ENCODE results near the gene QTRT2.

DNA sequence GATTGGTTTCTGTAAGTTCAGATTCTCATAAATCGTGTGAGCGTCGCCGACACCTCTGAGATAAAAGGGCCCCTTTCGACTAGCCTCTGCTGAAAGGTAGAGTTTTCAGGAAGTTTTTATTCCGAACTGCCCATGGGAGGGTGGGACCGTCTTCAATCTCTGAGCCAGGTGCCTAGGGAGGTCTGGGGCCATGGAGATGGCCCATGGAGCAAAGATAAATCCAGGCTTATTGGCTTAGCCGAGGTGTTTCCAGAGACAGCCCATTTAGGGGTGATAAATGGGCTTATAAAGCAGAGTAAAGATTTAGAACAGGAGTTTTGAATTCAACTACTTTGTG lies 442 bp downstream of the QTRT2 start:
- TF ChIP-seq, protein P1, sequence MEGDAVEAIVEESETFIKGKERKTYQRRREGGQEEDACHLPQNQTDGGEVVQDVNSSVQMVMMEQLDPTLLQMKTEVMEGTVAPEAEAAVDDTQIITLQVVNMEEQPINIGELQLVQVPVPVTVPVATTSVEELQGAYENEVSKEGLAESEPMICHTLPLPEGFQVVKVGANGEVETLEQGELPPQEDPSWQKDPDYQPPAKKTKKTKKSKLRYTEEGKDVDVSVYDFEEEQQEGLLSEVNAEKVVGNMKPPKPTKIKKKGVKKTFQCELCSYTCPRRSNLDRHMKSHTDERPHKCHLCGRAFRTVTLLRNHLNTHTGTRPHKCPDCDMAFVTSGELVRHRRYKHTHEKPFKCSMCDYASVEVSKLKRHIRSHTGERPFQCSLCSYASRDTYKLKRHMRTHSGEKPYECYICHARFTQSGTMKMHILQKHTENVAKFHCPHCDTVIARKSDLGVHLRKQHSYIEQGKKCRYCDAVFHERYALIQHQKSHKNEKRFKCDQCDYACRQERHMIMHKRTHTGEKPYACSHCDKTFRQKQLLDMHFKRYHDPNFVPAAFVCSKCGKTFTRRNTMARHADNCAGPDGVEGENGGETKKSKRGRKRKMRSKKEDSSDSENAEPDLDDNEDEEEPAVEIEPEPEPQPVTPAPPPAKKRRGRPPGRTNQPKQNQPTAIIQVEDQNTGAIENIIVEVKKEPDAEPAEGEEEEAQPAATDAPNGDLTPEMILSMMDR (IDR thresholded peaks at IDR 0.05), result no peak
- no peak for TF ChIP-seq POLR2A (IDR thresholded peaks at IDR 0.05)
- TF ChIP-seq EP300 (IDR thresholded peaks at IDR 0.05), result no peak

All from upper lobe of left lung (tissue), 4 donors.